Liver (tissue), 3 donors: ENCODE measurements around the gene RBM33.

Experiments
- CTCF ChIP-seq: fragments of 150-350 bp; IDR thresholded peaks from 2 replicates; pipeline ENCODE4 v1.5.1; 2017; ENCODE audit warnings: improper control_type of control experiment, low read depth, low read length; ENCODE audit not compliant: missing input control
- JUND ChIP-seq, 2 donors: IDR thresholded peaks; 2 replicates each; pipeline ENCODE4 v1.6.1; 2016; ENCODE audit warnings: antibody characterized with exemption in 2 of 2
- donor health status: healthy.
- donor health status: healthy.

- no peak for TF ChIP-seq CTCF
- TF ChIP-seq JUND (IDR thresholded peaks at IDR 0.05), result no peak
Observed at GRCh38 chr7:155709453-155709852, 65.0 kb downstream of the RBM33 start.
